ENCODE results near the gene YIPF2.
"Not testable (repeated sequence)": the region's sequence is repeated elsewhere in the genome, so short reads cannot be mapped to it uniquely, and the experiment has no call there.

YIPF2 gene

GRCh38 chr19:10887616-10888367, 40.6 kb downstream of the YIPF2 start:
- TF ChIP-seq CTCF (IDR thresholded peaks at IDR 0.05; ENCODE audit: control insufficient read depth, insufficient read depth, low read depth, low read length, missing control alignments): no peak
- no peak for DNase-seq (ENCODE audit: low read depth)
- H3K4me3 ChIP-seq (ENCODE audit: control insufficient read depth, low read depth, low read length): no peak overlapping the region

GRCh38 chr19:10885201-10886169, 43.0 kb downstream of the YIPF2 start:
- DNase-seq (ENCODE audit: low read depth): no peak
- no peak for TF ChIP-seq CTCF (IDR thresholded peaks at IDR 0.05; ENCODE audit: control insufficient read depth, insufficient read depth, low read depth, low read length, missing control alignments)
- H3K4me3 ChIP-seq (ENCODE audit: control insufficient read depth, low read depth, low read length): no peak overlapping the region

- no peak overlapping the region for H3K4me3 ChIP-seq (ENCODE audit: control insufficient read depth, low read depth, low read length)
- DNase-seq (ENCODE audit: low read depth): no peak
- no peak for TF ChIP-seq CTCF (IDR thresholded peaks at IDR 0.05; ENCODE audit: control insufficient read depth, insufficient read depth, low read depth, low read length, missing control alignments)
Measured at GRCh38 chr19:10884274-10884673, 44.2 kb downstream of the YIPF2 start.

GRCh38 chr19:10882108-10882457, 46.4 kb downstream of the YIPF2 start:
- DNase-seq (ENCODE audit: low read depth): no peak
- no peak overlapping the region for H3K4me3 ChIP-seq (ENCODE audit: control insufficient read depth, low read depth, low read length)
- TF ChIP-seq CTCF (IDR thresholded peaks at IDR 0.05; ENCODE audit: control insufficient read depth, insufficient read depth, low read depth, low read length, missing control alignments): no peak

- no peak for DNase-seq (ENCODE audit: low read depth)
- no peak for TF ChIP-seq CTCF (IDR thresholded peaks at IDR 0.05; ENCODE audit: control insufficient read depth, insufficient read depth, low read depth, low read length, missing control alignments)
Measured at GRCh38 chr19:10881403-10882107, 46.9 kb downstream of the YIPF2 start.

GRCh38 chr19:10878253-10878652, 50.2 kb downstream of the YIPF2 start:
- no peak for TF ChIP-seq CTCF (IDR thresholded peaks at IDR 0.05; ENCODE audit: control insufficient read depth, insufficient read depth, low read depth, low read length, missing control alignments)
- H3K4me3 ChIP-seq (ENCODE audit: control insufficient read depth, low read depth, low read length): no peak overlapping the region
- no peak for DNase-seq (ENCODE audit: low read depth)

More at GRCh38 chr19:10881403-10882107, 46.9 kb downstream of the YIPF2 start:
- H3K4me3 ChIP-seq (ENCODE audit: control insufficient read depth, low read depth, low read length): no peak overlapping the region

GRCh38 chr19:10877608-10878007, 50.8 kb downstream of the YIPF2 start:
- H3K4me3 ChIP-seq (ENCODE audit: control insufficient read depth, low read depth, low read length); DNase-seq (ENCODE audit: low read depth): not testable (repeated sequence)
